K562 (cell line): Measurements from ENCODE around the gene ACTA2. TPM values are rescaled to one million over a fixed set of nuclear protein-coding genes. Genes with fewer than 3 reads are reported as not detected.

Experiments
- ATAC-seq: fragments of 200-7000 bp; cut with Tn5 transposase; 3 replicates; pipeline ENCODE4 v1.9.1; 2020; ENCODE audit warnings: moderate library complexity
- BruUV-seq: library from RNA; stranded (reverse); fragments of 400-500 nt; replicated peaks from 2 replicates; lab custom pipeline; 2021; lab: Mats Ljungman, UMichigan
- CTCF ChIA-PET: fragments of 300-600 bp; formaldehyde crosslinking; extraction: SDS; loops from one replicate; lab custom pipeline; 2021; ENCODE audit warnings: low intra/inter-chr PET ratio; lab: Yijun Ruan, JAX
- POLR2A ChIA-PET: fragments of 300-600, 350-650 bp; sonication (Branson Sonifier 250); formaldehyde crosslinking; extraction: SDS; loops from one replicate; lab custom pipeline; 2021; ENCODE audit warnings: antibody characterized with exemption, inconsistent platforms; lab: Yijun Ruan, JAX
- DNase-seq, 4 experiments: peaks; one replicate each; pipeline versions ENCODE4 v3.0.0 to v3.0.0-alpha.2; 2011 to 2018; ENCODE audit warnings: low spot score in 3 of 4, mixed read lengths in 3 of 4; ENCODE audit errors: extremely low read depth in 1 of 4
- FAIRE-seq: peaks from 2 replicates; lab custom pipeline; 2011; peaks lifted over from hg19 to GRCh38; lab: Jason Lieb, UNC
- H2AFZ ChIP-seq: 2 replicates; pipeline ENCODE4 v1.6.0; 2011; ENCODE audit warnings: low read depth, low read length, control low read depth, inconsistent platforms
- H3K27ac ChIP-seq: fragments of 200-600 bp; 3 replicates; pipeline ENCODE4 v1.8.0; 2011; ENCODE audit warnings: low read depth, mild to moderate bottlenecking, control low read depth, inconsistent platforms, low read length, moderate library complexity, mixed read lengths; ENCODE audit errors: extremely low read depth
- H3K27me3 ChIP-seq, 2 experiments: fragments of 300-600 bp in 1 of 2; 2 replicates in 1 of 2; 3 replicates in 1 of 2; pipeline versions ENCODE4 v1.6.0 to v1.8.0; 2011; ENCODE audit warnings: inconsistent platforms in 2 of 2, low read length in 2 of 2, mild to moderate bottlenecking in 1 of 2, mixed read lengths in 1 of 2, moderate library complexity in 1 of 2; ENCODE audit not compliant: control insufficient read depth in 2 of 2, insufficient read depth in 2 of 2
- H3K36me3 ChIP-seq: fragments of 300-600 bp; 3 replicates; pipeline ENCODE4 v1.8.0; 2011; ENCODE audit warnings: mild to moderate bottlenecking, low read length, inconsistent platforms; ENCODE audit not compliant: control insufficient read depth, insufficient read depth
- H3K4me1 ChIP-seq, 2 experiments: fragments of 200-600 bp in 1 of 2; replicated peaks in 1 of 2; 2 replicates in 1 of 2; 3 replicates in 1 of 2; pipeline versions ENCODE4 v1.5.1 to v1.8.0; 2011; ENCODE audit warnings: inconsistent platforms in 2 of 2, low read length in 2 of 2, mild to moderate bottlenecking in 1 of 2, mixed read lengths in 1 of 2, moderate library complexity in 1 of 2; ENCODE audit not compliant: control insufficient read depth in 2 of 2, insufficient read depth in 2 of 2
- H3K4me2 ChIP-seq: 2 replicates; pipeline ENCODE4 v1.6.1; 2011; ENCODE audit warnings: low read length, control low read depth, inconsistent platforms, mixed read lengths; ENCODE audit not compliant: insufficient read depth
- H3K4me3 ChIP-seq: fragments of 200-600 bp; sonication (generic), shearing (Covaris generic); 2 replicates; pipeline ENCODE4 v1.5.1; 2016; ENCODE audit warnings: control low read depth, inconsistent platforms
- H3K79me2 ChIP-seq: fragments of 200-600 bp; 3 replicates; pipeline ENCODE4 v1.8.0; 2011; ENCODE audit warnings: low read length, inconsistent platforms; ENCODE audit not compliant: control insufficient read depth, insufficient read depth
- H3K9ac ChIP-seq, 2 experiments: 2 replicates each; pipeline versions ENCODE4 v1.6.0 to v1.6.1; 2011; ENCODE audit warnings: low read depth in 2 of 2, low read length in 2 of 2, control low read depth in 1 of 2, inconsistent platforms in 1 of 2, mild to moderate bottlenecking in 1 of 2, mixed read lengths in 1 of 2; ENCODE audit not compliant: insufficient read depth in 1 of 2
- H3K9me1 ChIP-seq: one replicate; pipeline ENCODE4 v1.6.0; 2011; ENCODE audit warnings: inconsistent platforms, mild to moderate bottlenecking, low read length, moderate library complexity; ENCODE audit not compliant: control insufficient read depth, insufficient read depth
- H3K9me3 ChIP-seq: replicated peaks from 2 replicates; pipeline ENCODE4 v1.5.1; 2011; ENCODE audit warnings: low read depth, low read length, inconsistent platforms; ENCODE audit not compliant: control insufficient read depth, insufficient read depth
- H4K20me1 ChIP-seq: replicated peaks from 2 replicates; pipeline ENCODE4 v1.6.1; 2011; ENCODE audit warnings: low read length, inconsistent platforms, mixed read lengths; ENCODE audit not compliant: control insufficient read depth, insufficient read depth
- HCFC1 ChIP-seq: IDR thresholded peaks from 2 replicates; pipeline ENCODE4 v1.6.1; 2012; ENCODE audit warnings: low read depth, low read length, improper control_type of control experiment
- PHF21A ChIP-seq: fragments of 450-650 bp; IDR thresholded peaks from 2 replicates; pipeline ENCODE4 v1.6.1; 2017; ENCODE audit warnings: low read depth, borderline replicate concordance
- POLR3A ChIP-seq: IDR thresholded peaks from 2 replicates; pipeline ENCODE4 v1.6.1; 2011; ENCODE audit warnings: borderline replicate concordance, mild to moderate bottlenecking, moderate library complexity; ENCODE audit not compliant: insufficient read length, insufficient read depth; ENCODE audit errors: extremely low read depth
- RAD21 ChIP-seq, 2 experiments: fragments of 250-450 bp in 1 of 2; fragments of 450-650 bp in 1 of 2; sonication (Bioruptor Pico) in 1 of 2; formaldehyde crosslinking in 1 of 2; IDR thresholded peaks in 1 of 2; conservative IDR thresholded peaks in 1 of 2; 2 replicates each; pipeline versions ENCODE4 v1.4.0 to v1.8.0; 2020 to 2022; ENCODE audit warnings: mild to moderate bottlenecking in 2 of 2, moderate library complexity in 1 of 2
- RB1 ChIP-seq: fragments of 450-650 bp; IDR thresholded peaks from 2 replicates; pipeline ENCODE4 v1.6.1; 2017; ENCODE audit warnings: low read depth, mild to moderate bottlenecking
- WGBS: fragments of 100-300 bp; shearing (Covaris generic); methylation state at CpG from one replicate; pipeline ENCODE4 v1.1.6; 2016; ENCODE audit warnings: low coverage, mixed read lengths; ENCODE audit not compliant: insufficient coverage; ENCODE audit errors: missing lambda C conversion rate; 5-methylcytosine and 5-hydroxymethylcytosine counted together
- in situ Hi-C: fragments of 300-500 bp; cut with MboI; formaldehyde crosslinking; loops from 4 replicates; pipeline ENCODE4 v1.15.0; 2018; ENCODE audit warnings: inconsistent platforms, mixed read lengths
- intact Hi-C: fragments of 100-400 bp; cut with micrococcal nuclease; formaldehyde crosslinking; loops from 2 replicates; pipeline ENCODE4 v1.14.2; 2022
- polyA plus RNA-seq, 8 experiments: library from polyadenylated mRNA; depleted of rRNA in 4 of 8; stranded (reverse) in 5 of 8; unstranded in 3 of 8; fragments of >200 nt; fragmentation: Nextera tagmentation in 2 of 8; fragmentation: Illumina TruSeq in 1 of 8; extraction: Ambion mirVana in 2 of 8; extraction: Trizol in 1 of 8; gene quantifications; 2 replicates each; pipeline versions ENCODE4 v1.2.1 to v1.2.3, GENCODE V29; 2011 to 2014; ENCODE audit warnings: inconsistent platforms in 1 of 8, missing spikeins in 1 of 8
- total RNA-seq, 7 experiments: library from RNA; depleted of rRNA in 6 of 7; stranded (reverse); fragments of >200 nt in 6 of 7; fragmentation: Illumina TruSeq in 2 of 7; extraction: Trizol in 2 of 7; gene quantifications; 2 replicates each; pipeline versions ENCODE4 v1.2.1 to v1.2.3, GENCODE V29; 2011 to 2021; ENCODE audit warnings: low replicate concordance in 1 of 7
- TF ChIP-seq, protein P1 (sequence below), 2 experiments: fragments of 450-650 bp; formaldehyde crosslinking in 1 of 2; IDR thresholded peaks; 2 replicates each; pipeline versions ENCODE4 v1.4.0 to v1.6.1; 2014 to 2020; ENCODE audit warnings: mild to moderate bottlenecking in 2 of 2, borderline replicate concordance in 1 of 2, low read depth in 1 of 2

The ACTA2 gene
- total and polyA plus RNA-seq, 9 of the 15 experiments (the other 6 are each of a cell fraction or from before 2014, with no cell fraction given), result 0.15 to 1.0 (median 0.38) TPM; not detected in 3

DNA sequence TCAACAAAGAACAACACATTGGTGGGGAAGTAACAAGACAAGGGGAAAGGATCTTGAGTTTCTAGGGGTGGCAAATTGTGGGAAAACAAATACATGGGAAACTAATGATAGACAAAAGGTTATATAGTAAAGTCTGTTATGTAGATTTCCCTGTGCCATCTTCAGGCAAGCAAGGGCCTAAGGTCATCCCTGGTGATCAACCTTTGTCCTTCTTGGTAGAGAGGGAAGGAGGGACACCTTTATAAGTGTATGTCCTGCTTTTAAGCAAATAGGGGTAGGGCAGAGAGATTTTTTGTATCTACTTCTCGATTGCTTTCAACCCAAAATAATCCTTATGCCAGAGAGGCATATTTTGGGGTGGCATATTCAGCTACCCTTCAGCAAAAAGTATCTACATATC, 11.8 kb upstream of the ACTA2 start:
- DNase-seq (no peak), FAIRE-seq (no peak), ATAC-seq (no peak)
- 6% methylated on average over 1 of the region's 1 CpG for WGBS
- Histone ChIP-seq H3K27ac (no peak overlapping the region), H3K4me3 (no peak overlapping the region), H3K4me1 (no peaks in the 10 kb centered on the region), H3K36me3 (no peaks in the 10 kb centered on the region), H3K27me3 (no peaks in the 10 kb centered on the region), H3K79me2 (no peaks in the 10 kb centered on the region), H4K20me1 (no peaks in the 10 kb centered on the region), H3K9ac (no peak overlapping the region), H2AFZ (no peak overlapping the region), H3K4me2 (no peak overlapping the region), H3K9me3 (no peaks in the 10 kb centered on the region), H3K9me1 (no peaks in the 10 kb centered on the region)
- ChIA-PET CTCF (no interaction called here), POLR2A (no interaction called here)
- in situ Hi-C loops, result no loop called here
- no TSS peak for BruUV-seq
- intact Hi-C loops, result no loop called here
- TF ChIP-seq PHF21A (no peak), POLR3A (no peak), RB1 (no peak), HCFC1 (no peak), RAD21 (CRISPR knock-in tag; conservative IDR thresholded peaks at IDR 0.05 in 1 of 2, IDR thresholded peaks at IDR 0.05 in 1 of 2) (no peak)
- TF ChIP-seq, protein P1, sequence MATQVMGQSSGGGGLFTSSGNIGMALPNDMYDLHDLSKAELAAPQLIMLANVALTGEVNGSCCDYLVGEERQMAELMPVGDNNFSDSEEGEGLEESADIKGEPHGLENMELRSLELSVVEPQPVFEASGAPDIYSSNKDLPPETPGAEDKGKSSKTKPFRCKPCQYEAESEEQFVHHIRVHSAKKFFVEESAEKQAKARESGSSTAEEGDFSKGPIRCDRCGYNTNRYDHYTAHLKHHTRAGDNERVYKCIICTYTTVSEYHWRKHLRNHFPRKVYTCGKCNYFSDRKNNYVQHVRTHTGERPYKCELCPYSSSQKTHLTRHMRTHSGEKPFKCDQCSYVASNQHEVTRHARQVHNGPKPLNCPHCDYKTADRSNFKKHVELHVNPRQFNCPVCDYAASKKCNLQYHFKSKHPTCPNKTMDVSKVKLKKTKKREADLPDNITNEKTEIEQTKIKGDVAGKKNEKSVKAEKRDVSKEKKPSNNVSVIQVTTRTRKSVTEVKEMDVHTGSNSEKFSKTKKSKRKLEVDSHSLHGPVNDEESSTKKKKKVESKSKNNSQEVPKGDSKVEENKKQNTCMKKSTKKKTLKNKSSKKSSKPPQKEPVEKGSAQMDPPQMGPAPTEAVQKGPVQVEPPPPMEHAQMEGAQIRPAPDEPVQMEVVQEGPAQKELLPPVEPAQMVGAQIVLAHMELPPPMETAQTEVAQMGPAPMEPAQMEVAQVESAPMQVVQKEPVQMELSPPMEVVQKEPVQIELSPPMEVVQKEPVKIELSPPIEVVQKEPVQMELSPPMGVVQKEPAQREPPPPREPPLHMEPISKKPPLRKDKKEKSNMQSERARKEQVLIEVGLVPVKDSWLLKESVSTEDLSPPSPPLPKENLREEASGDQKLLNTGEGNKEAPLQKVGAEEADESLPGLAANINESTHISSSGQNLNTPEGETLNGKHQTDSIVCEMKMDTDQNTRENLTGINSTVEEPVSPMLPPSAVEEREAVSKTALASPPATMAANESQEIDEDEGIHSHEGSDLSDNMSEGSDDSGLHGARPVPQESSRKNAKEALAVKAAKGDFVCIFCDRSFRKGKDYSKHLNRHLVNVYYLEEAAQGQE (IDR thresholded peaks at IDR 0.05; ENCODE audit: borderline replicate concordance), result no peak
- TF ChIP-seq, protein P1 (CRISPR knock-in tag; IDR thresholded peaks at IDR 0.05; ENCODE audit: low read depth), result no peak
